HFFc6 (cell line): ENCODE results near the gene LAMA2. TPM values are rescaled to one million over a fixed set of nuclear protein-coding genes. Genes with fewer than 3 reads are reported as not detected.
"Not testable (repeated sequence)": the region's sequence is repeated elsewhere in the genome, so short reads cannot be mapped to it uniquely, and the experiment has no call there.

Experiments used
- DNase-seq: peaks from one replicate; pipeline ENCODE4 v3.0.0-alpha.2; 2018
- H3K27ac Mint-ChIP-seq: 2 replicates; pipeline ENCODE4 v1.8.0; 2020; ENCODE audit warnings: mild to moderate bottlenecking, mixed read lengths
- H3K27me3 Mint-ChIP-seq: 2 replicates; pipeline ENCODE4 v1.8.0; 2021; ENCODE audit warnings: mild to moderate bottlenecking, moderate library complexity, mixed read lengths; ENCODE audit not compliant: insufficient read depth
- H3K36me3 Mint-ChIP-seq: 2 replicates; pipeline ENCODE4 v1.8.0; 2021; ENCODE audit warnings: low read depth, mixed read lengths
- H3K4me1 Mint-ChIP-seq: 2 replicates; pipeline ENCODE4 v1.8.0; 2020; ENCODE audit warnings: low read depth, mixed read lengths
- H3K4me3 Mint-ChIP-seq: 2 replicates; pipeline ENCODE4 v1.8.0; 2020; ENCODE audit warnings: mild to moderate bottlenecking, moderate library complexity, mixed read lengths
- H3K9me3 Mint-ChIP-seq: 2 replicates; pipeline ENCODE4 v1.8.0; 2020; ENCODE audit warnings: mild to moderate bottlenecking, mixed read lengths
- CTCF ChIP-seq: fragments of 200-600 bp; sonication (generic); IDR thresholded peaks from 2 replicates; pipeline ENCODE4 v1.5.0; 2021; ENCODE audit warnings: antibody characterized with exemption, mild to moderate bottlenecking
- total RNA-seq, 6 experiments: library from RNA; stranded (reverse); fragmentation: NEBNext Ultra II Directional; extraction: Animal tissue kit (Norgen Biotek cat#: 25700); gene quantifications; 2 replicates in 1 of 6; 3 replicates in 5 of 6; pipeline ENCODE4 v1.2.3, GENCODE V29; 2021

The LAMA2 gene
- total RNA-seq, 6 experiments from 2014 or later, result 8.2 to 14.3 (median 10.5) TPM

- DNase-seq, result no peak
- Mint-ChIP-seq H3K4me3 (no peak overlapping the region), H3K27ac (no peak overlapping the region), H3K9me3 (no peaks in the 10 kb centered on the region), H3K4me1 (peaks cover 6% of the 10 kb centered on the region; the same call in 1 of the 2 replicates), H3K27me3 (no peaks in the 10 kb centered on the region), H3K36me3 (peaks cover 6% of the 10 kb centered on the region; the same call in 1 of the 2 replicates)
- TF ChIP-seq CTCF, result no peak
Observed at GRCh38 chr6:129164032-129164431, 281.1 kb downstream of the LAMA2 start.

- H3K4me1 Mint-ChIP-seq, DNase-seq, H3K27ac Mint-ChIP-seq, H3K9me3 Mint-ChIP-seq, H3K36me3 Mint-ChIP-seq, H3K27me3 Mint-ChIP-seq, H3K4me3 Mint-ChIP-seq: not testable (repeated sequence)
Observed at GRCh38 chr6:129172279-129172995, 289.5 kb downstream of the LAMA2 start.

- Mint-ChIP-seq H3K27ac (no peak overlapping the region), H3K27me3 (no peaks in the 10 kb centered on the region), H3K4me1 (no peaks in the 10 kb centered on the region; the same call in 1 of the 2 replicates), H3K36me3 (peaks cover 8% of the 10 kb centered on the region; the same call in 1 of the 2 replicates), H3K9me3 (no peaks in the 10 kb centered on the region), H3K4me3 (no peak overlapping the region)
- no peak for DNase-seq
- TF ChIP-seq CTCF, result no peak
Observed at GRCh38 chr6:129175066-129175465, 292.1 kb downstream of the LAMA2 start.

DNA sequence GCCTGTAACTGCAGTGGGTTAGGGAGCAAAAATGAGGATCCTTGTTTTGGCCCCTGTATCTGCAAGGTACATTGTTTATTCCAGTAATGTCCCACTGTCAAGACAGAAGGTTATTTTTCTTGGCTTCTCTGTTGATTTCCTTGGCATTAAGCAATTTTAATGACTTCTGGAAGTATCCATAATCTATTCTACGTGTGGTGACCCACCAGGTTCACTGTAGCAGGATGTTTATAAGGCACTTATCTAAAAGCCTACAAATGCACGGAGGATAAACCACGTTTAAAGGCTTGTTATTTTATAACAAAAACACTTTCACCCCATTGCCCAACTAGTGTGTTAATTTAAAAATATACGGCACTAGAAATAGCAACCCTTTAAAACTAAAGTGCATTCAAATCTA lies 294.9 kb downstream of the LAMA2 start:
- H3K4me1 Mint-ChIP-seq, result peaks cover 16% of the 10 kb centered on the region
- no peak for DNase-seq
- H3K36me3 Mint-ChIP-seq, result peaks cover 8% of the 10 kb centered on the region; the same call in 1 of the 2 replicates
- H3K27me3 Mint-ChIP-seq, result no peaks in the 10 kb centered on the region
- no peak overlapping the region for H3K4me3 Mint-ChIP-seq
- H3K9me3 Mint-ChIP-seq, result no peaks in the 10 kb centered on the region
- no peak for TF ChIP-seq CTCF
- no peak overlapping the region for H3K27ac Mint-ChIP-seq

DNA sequence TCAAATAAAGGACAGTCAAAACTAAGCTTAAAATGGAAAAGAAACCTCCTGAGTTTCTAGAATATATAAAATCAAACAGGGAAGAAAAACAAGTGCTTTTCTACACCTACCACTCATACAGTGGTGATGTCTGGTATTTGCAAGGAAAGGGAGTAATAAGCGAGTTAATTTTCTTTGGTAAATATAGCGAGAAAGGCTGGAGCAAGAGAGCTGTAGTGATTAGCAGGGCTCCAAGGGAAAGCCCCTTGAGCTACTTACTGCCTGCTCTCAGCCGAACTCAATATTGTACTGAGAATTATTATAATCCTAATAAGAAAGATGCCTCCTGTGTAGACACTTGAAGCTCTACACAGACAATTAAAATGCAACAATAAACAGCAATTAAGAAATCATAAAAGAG lies 296.3 kb downstream of the LAMA2 start:
- Mint-ChIP-seq H3K27ac (no peak overlapping the region), H3K27me3 (no peaks in the 10 kb centered on the region)

More for the DNA sequence above, 296.3 kb downstream of the LAMA2 start:
- DNase-seq, result no peak
- Mint-ChIP-seq H3K36me3 (no peaks in the 10 kb centered on the region), H3K4me3 (no peak overlapping the region), H3K9me3 (no peaks in the 10 kb centered on the region), H3K4me1 (peaks cover 30% of the 10 kb centered on the region)
- TF ChIP-seq CTCF, result no peak
